ENCODE measurements around the gene SARDH. TPM values are rescaled to one million over a fixed set of nuclear protein-coding genes. Genes with fewer than 3 reads are reported as not detected.

SARDH gene
- total and polyA plus RNA-seq, 2 donors (not counting 1 experiment from before 2014, with no cell fraction given), result 0.03 to 0.07 TPM

DNA sequence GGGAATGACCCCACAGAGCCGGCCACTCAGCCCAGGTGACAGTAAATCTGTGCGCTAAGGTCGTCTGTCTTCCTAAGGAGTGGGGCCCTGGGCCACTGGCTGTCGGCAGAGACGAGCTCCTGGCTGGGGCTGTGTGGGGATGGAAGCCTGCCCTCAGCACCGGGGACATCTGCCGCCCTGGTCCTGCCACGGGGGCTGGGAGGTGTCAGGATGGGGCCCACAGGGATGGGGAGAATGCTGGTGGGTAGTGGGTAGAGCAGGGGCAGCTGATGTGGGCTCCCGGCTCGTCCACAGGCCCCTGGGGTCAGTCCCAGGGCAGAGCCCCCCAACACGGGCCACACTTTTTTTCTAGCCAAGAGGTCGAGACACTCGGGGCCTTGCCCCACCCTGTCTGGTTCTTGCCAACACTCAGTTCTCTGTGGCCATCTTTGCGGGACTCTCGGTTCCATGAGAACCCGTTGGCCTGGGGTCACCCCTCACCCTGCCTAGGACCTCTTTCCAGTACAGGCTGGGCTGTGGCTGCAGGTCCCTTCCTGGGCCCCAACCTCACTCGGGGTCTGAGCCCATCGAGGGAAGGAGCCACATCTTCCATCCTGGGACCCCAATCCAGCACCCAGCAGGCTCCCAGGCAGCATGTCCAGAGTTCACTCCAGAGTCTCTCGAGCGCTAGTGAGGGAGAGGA, 57.0 kb downstream of the SARDH start:
- TF ChIP-seq EZH2 (IDR thresholded peaks at IDR 0.05; ENCODE audit: borderline replicate concordance, insufficient read depth, low read depth, low read length, poor library complexity, severe bottlenecking), result no peak
- TF ChIP-seq, protein P1, sequence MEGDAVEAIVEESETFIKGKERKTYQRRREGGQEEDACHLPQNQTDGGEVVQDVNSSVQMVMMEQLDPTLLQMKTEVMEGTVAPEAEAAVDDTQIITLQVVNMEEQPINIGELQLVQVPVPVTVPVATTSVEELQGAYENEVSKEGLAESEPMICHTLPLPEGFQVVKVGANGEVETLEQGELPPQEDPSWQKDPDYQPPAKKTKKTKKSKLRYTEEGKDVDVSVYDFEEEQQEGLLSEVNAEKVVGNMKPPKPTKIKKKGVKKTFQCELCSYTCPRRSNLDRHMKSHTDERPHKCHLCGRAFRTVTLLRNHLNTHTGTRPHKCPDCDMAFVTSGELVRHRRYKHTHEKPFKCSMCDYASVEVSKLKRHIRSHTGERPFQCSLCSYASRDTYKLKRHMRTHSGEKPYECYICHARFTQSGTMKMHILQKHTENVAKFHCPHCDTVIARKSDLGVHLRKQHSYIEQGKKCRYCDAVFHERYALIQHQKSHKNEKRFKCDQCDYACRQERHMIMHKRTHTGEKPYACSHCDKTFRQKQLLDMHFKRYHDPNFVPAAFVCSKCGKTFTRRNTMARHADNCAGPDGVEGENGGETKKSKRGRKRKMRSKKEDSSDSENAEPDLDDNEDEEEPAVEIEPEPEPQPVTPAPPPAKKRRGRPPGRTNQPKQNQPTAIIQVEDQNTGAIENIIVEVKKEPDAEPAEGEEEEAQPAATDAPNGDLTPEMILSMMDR (IDR thresholded peaks at IDR 0.05), result no peak
- intact Hi-C loops (cut with micrococcal nuclease), result no loop called here
- Histone ChIP-seq H2AFZ (ENCODE audit: insufficient read depth, low read depth, low read length, poor library complexity, severe bottlenecking) (no peak overlapping the region), H3K27ac (ENCODE audit: low read length in 2 of 2) (no peak overlapping the region), H3K9me3 (ENCODE audit: control extremely low read depth in 1 of 3, control insufficient read depth in 2 of 3, insufficient read depth in 1 of 3, low read length in 2 of 3) (no peaks in the 10 kb centered on the region), H3K27me3 (replicated peaks in 1 of 4; ENCODE audit: control extremely low read depth in 1 of 4, control insufficient read depth in 3 of 4, insufficient read depth in 4 of 4, low read length in 3 of 4) (no peaks in the 10 kb centered on the region), H3K4me3 (ENCODE audit: control extremely low read depth in 1 of 5, extremely low read depth in 1 of 5, insufficient read depth in 1 of 5, low read depth in 2 of 5, low read length in 4 of 5) (no peak overlapping the region), H3K4me1 (ENCODE audit: control insufficient read depth in 2 of 2, insufficient read depth in 2 of 2, low read length in 2 of 2) (peaks cover 0 to 14% of the 10 kb centered on the region in 2 donors), H3K79me2 (ENCODE audit: control insufficient read depth, insufficient read depth, low read length) (no peaks in the 10 kb centered on the region), H3K36me3 (replicated peaks in 1 of 2; ENCODE audit: control extremely low read depth in 1 of 2, control insufficient read depth in 1 of 2, extremely low read depth in 1 of 2, insufficient read depth in 2 of 2, low read length in 1 of 2) (no peaks in the 10 kb centered on the region), H4K20me1 (ENCODE audit: control insufficient read depth, insufficient read depth, low read length, poor library complexity, severe bottlenecking) (no peaks in the 10 kb centered on the region), H3K4me2 (replicated peaks; ENCODE audit: low read depth, low read length, poor library complexity, severe bottlenecking) (no peak overlapping the region), H3K9ac (ENCODE audit: low read length) (no peak overlapping the region)
- Mint-ChIP-seq H3K4me1 (peaks cover 7% of the 10 kb centered on the region), H3K4me3 (no peak overlapping the region), H3K27me3 (no peaks in the 10 kb centered on the region), H3K9me3 (ENCODE audit: insufficient read depth) (no peaks in the 10 kb centered on the region), H3K27ac (no peak overlapping the region)
- ATAC-seq (ENCODE audit: low read depth), result no peak
- no peak for DNase-seq
- 88% methylated on average over 19 of the region's 20 CpGs for WGBS (ENCODE audit: insufficient coverage)
- CTCF ChIA-PET, result no interaction called here
- POLR2A ChIA-PET, result no interaction called here

DNA sequence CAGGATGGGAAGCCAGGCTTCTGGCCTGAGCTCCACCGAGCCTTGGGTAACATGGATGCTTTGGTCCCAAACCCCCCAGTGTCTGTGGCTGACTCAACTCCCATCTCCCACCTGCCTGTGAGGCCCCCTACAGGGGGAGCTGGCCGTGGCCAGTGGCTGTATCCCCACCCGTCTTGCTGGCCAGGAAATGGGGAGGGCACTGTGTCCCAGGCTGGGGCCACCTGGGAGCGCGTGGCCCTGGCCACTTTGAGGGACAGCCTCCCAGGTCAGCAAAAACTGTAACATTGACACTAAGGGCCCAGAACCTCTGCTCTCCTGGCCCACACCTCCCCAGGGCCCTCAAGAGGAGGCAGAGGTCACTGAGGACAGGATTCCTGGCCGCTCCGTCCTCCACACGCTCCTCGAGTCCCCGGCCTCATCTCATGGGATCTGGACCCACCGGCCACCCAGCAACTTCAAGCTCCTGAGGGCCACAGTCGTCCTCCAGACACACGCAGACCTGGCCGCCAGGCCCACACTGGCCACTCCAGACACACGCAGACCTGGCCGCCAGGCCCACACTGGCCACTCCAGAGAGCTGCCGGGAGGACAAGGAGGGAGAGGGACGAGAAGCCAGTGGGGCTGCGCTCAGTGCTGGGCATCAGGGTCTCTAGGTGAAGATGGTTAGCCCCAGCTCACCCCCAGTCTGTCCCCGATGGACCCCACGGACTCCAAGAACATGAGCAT, 57.7 kb downstream of the SARDH start:
- H3K4me1 Mint-ChIP-seq, result peaks cover 7% of the 10 kb centered on the region
- no peaks in the 10 kb centered on the region for H3K9me3 Mint-ChIP-seq (ENCODE audit: insufficient read depth)
- H3K27ac Mint-ChIP-seq, result no peak overlapping the region
- no peak overlapping the region for H3K4me3 ChIP-seq (ENCODE audit: control extremely low read depth in 1 of 5, extremely low read depth in 1 of 5, insufficient read depth in 1 of 5, low read depth in 2 of 5, low read length in 4 of 5)
- no peaks in the 10 kb centered on the region for H3K27me3 Mint-ChIP-seq
- no peaks in the 10 kb centered on the region for H3K9me3 ChIP-seq (ENCODE audit: control extremely low read depth in 1 of 3, control insufficient read depth in 2 of 3, insufficient read depth in 1 of 3, low read length in 2 of 3)
- no peaks in the 10 kb centered on the region for H4K20me1 ChIP-seq (ENCODE audit: control insufficient read depth, insufficient read depth, low read length, poor library complexity, severe bottlenecking)
- H3K4me2 ChIP-seq (replicated peaks; ENCODE audit: low read depth, low read length, poor library complexity, severe bottlenecking), result no peak overlapping the region
- H3K27me3 ChIP-seq (replicated peaks in 1 of 4; ENCODE audit: control extremely low read depth in 1 of 4, control insufficient read depth in 3 of 4, insufficient read depth in 4 of 4, low read length in 3 of 4), result no peaks in the 10 kb centered on the region
- intact Hi-C loops (cut with micrococcal nuclease), result no loop called here
- ATAC-seq (ENCODE audit: low read depth), result no peak
- CTCF ChIA-PET, result no interaction called here
- TF ChIP-seq, protein P1 (IDR thresholded peaks at IDR 0.05), result no peak
- no peak for TF ChIP-seq EZH2 (IDR thresholded peaks at IDR 0.05; ENCODE audit: borderline replicate concordance, insufficient read depth, low read depth, low read length, poor library complexity, severe bottlenecking)
- H2AFZ ChIP-seq (ENCODE audit: insufficient read depth, low read depth, low read length, poor library complexity, severe bottlenecking), result no peak overlapping the region
- H3K36me3 ChIP-seq (replicated peaks in 1 of 2; ENCODE audit: control extremely low read depth in 1 of 2, control insufficient read depth in 1 of 2, extremely low read depth in 1 of 2, insufficient read depth in 2 of 2, low read length in 1 of 2), result no peaks in the 10 kb centered on the region
- 84% methylated on average over 21 of the region's 21 CpGs for WGBS (ENCODE audit: insufficient coverage)
- H3K4me1 ChIP-seq (ENCODE audit: control insufficient read depth in 2 of 2, insufficient read depth in 2 of 2, low read length in 2 of 2), result peaks cover 0 to 14% of the 10 kb centered on the region in 2 donors
- no peak overlapping the region for H3K27ac ChIP-seq (ENCODE audit: low read length in 2 of 2)
- POLR2A ChIA-PET, result no interaction called here
- no peaks in the 10 kb centered on the region for H3K79me2 ChIP-seq (ENCODE audit: control insufficient read depth, insufficient read depth, low read length)
- no peak for DNase-seq
- H3K4me3 Mint-ChIP-seq, result no peak overlapping the region
- no peak overlapping the region for H3K9ac ChIP-seq (ENCODE audit: low read length)
